Mesendoderm (in vitro differentiated cells): ENCODE data around the gene MACROD1.

Experiments
- DNase-seq: peaks from one replicate; pipeline ENCODE4 v3.0.0; 2013
- H2AK5ac ChIP-seq: 2 replicates; pipeline ENCODE4 v1.6.1; 2013; ENCODE audit warnings: low read length, inconsistent platforms
- H2BK120ac ChIP-seq: 2 replicates; pipeline ENCODE4 v1.6.1; 2013; ENCODE audit warnings: low read depth, mild to moderate bottlenecking, low read length, moderate library complexity, mixed read lengths
- H2BK15ac ChIP-seq: replicated peaks from 2 replicates; pipeline ENCODE4 v1.6.1; 2013; ENCODE audit warnings: low read depth, mild to moderate bottlenecking, moderate library complexity
- H2BK5ac ChIP-seq: 2 replicates; pipeline ENCODE4 v1.6.1; 2013; ENCODE audit warnings: low read length, inconsistent platforms
- H3K18ac ChIP-seq: 2 replicates; pipeline ENCODE4 v1.6.1; 2013; ENCODE audit warnings: mild to moderate bottlenecking, low read length, mixed read lengths
- H3K23ac ChIP-seq: one replicate; pipeline ENCODE4 v1.6.1; 2013; ENCODE audit warnings: low read length
- H3K27ac ChIP-seq: 2 replicates; pipeline ENCODE4 v1.5.1; 2013; ENCODE audit warnings: low read depth, mild to moderate bottlenecking, inconsistent platforms, low read length, moderate library complexity
- H3K27me3 ChIP-seq: 2 replicates; pipeline ENCODE4 v1.6.1; 2013; ENCODE audit warnings: low read length, control low read depth, mild to moderate bottlenecking, inconsistent platforms; ENCODE audit not compliant: insufficient read depth, poor library complexity
- H3K36me3 ChIP-seq: 2 replicates; pipeline ENCODE4 v1.6.1; 2013; ENCODE audit warnings: low read length, inconsistent platforms; ENCODE audit not compliant: control insufficient read depth, insufficient read depth
- H3K4ac ChIP-seq: one replicate; pipeline ENCODE4 v1.6.1; 2013; ENCODE audit warnings: low read depth, mild to moderate bottlenecking, low read length, moderate library complexity
- H3K4me1 ChIP-seq: 2 replicates; pipeline ENCODE4 v1.6.1; 2013; ENCODE audit warnings: low read depth, low read length, inconsistent platforms; ENCODE audit not compliant: control insufficient read depth
- H3K4me2 ChIP-seq: 2 replicates; pipeline ENCODE4 v1.6.1; 2013; ENCODE audit warnings: low read length
- H3K4me3 ChIP-seq: 2 replicates; pipeline ENCODE4 v1.5.1; 2013; ENCODE audit warnings: mild to moderate bottlenecking, low read length
- H3K56ac ChIP-seq: one replicate; pipeline ENCODE4 v1.6.1; 2013; ENCODE audit warnings: low read length
- H3K79me1 ChIP-seq: 2 replicates; pipeline ENCODE4 v1.6.1; 2013; ENCODE audit warnings: low read length, inconsistent platforms
- H3K79me2 ChIP-seq: 2 replicates; pipeline ENCODE4 v1.6.1; 2013; ENCODE audit warnings: mild to moderate bottlenecking, low read length; ENCODE audit not compliant: control insufficient read depth, insufficient read depth
- H3K9ac ChIP-seq: 2 replicates; pipeline ENCODE4 v1.6.1; 2013; ENCODE audit warnings: low read length, inconsistent platforms
- H4K5ac ChIP-seq: one replicate; pipeline ENCODE4 v1.6.1; 2013; ENCODE audit warnings: low read length
- H4K8ac ChIP-seq: one replicate; pipeline ENCODE4 v1.6.1; 2013; ENCODE audit warnings: low read depth, mild to moderate bottlenecking, control low read depth, low read length, moderate library complexity
- whole genome bisulfite sequencing: extraction: QIAGEN DNeasy Blood & Tissue Kit; methylation state at CpG from one replicate; pipeline ENCODE4 v1.1.7; 2013; ENCODE audit warnings: low lambda C conversion rate, missing lambda C conversion rate; ENCODE audit not compliant: insufficient coverage; ENCODE audit errors: extremely low coverage; 5-methylcytosine and 5-hydroxymethylcytosine counted together

MACROD1 gene

GRCh38 chr11:64028398-64029115 is 137.4 kb downstream of the MACROD1 start:
- Histone ChIP-seq H3K4me1 (peaks cover 10% of the 10 kb centered on the region), H3K4me2 (no peak overlapping the region), H2AK5ac (no peak overlapping the region), H3K23ac (peak overlapping the region; percentile 66), H2BK120ac (no peak overlapping the region), H2BK5ac (no peak overlapping the region), H4K5ac (no peak overlapping the region), H3K27me3 (no peaks in the 10 kb centered on the region), H2BK15ac (no peak overlapping the region), H3K4me3 (no peak overlapping the region), H3K4ac (no peak overlapping the region), H3K27ac (no peak overlapping the region), H4K8ac (no peak overlapping the region), H3K79me1 (no peaks in the 10 kb centered on the region), H3K79me2 (no peaks in the 10 kb centered on the region), H3K18ac (peak overlapping the region; percentile 52), H3K9ac (peak overlapping the region; percentile 67), H3K56ac (peak overlapping the region; percentile 91), H3K36me3 (no peaks in the 10 kb centered on the region)
- WGBS, result no CpG with 5 or more reads among the region's 22 CpGs
- DNase-seq, result peak; percentile 95

DNA sequence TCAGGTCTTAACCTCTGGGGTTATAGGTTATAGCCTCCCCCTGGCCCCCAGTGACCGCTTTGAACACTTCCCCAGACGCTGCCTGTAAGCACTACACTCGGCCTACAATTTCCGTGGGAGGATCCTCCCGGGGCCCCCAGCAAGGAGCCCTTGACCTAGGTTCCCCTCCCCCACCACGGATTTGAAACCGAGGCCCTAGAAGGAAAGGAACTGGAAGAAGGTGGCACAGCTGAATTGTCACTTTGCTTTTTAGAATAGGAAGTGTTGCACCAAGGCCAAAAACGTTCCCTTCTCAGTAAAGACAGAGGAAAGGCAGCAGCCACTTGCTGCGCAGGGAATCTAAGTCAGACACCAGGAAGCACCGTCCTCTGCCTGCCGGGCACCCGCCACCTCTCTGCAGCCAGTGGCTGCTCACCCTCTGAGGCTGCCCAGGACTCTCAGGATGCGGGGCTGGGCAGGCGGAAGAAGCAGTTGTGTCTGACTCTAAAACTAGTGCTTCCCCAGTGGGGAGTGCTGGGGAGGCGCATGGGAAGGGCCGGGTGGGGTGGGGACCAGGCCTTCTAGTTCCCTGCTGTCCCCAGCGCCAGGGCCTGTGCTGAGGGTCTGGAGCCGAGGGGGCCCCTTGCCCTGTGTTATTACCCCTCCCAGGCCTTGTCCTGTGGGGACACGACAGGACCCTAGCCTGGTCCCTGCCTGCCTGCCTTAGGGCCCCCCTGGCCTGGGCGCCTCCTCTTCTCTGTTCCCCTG is 138.1 kb downstream of the MACROD1 start:
- no peak overlapping the region for H3K4me2 ChIP-seq
- no peaks in the 10 kb centered on the region for H3K79me1 ChIP-seq
- H3K36me3 ChIP-seq, result no peaks in the 10 kb centered on the region
- H3K27me3 ChIP-seq, result no peaks in the 10 kb centered on the region
- H4K5ac ChIP-seq, result no peak overlapping the region
- H2BK120ac ChIP-seq, result no peak overlapping the region
- no peak overlapping the region for H3K27ac ChIP-seq
- H3K4ac ChIP-seq, result no peak overlapping the region
- H3K79me2 ChIP-seq, result no peaks in the 10 kb centered on the region
- H3K9ac ChIP-seq, result peak overlapping the region; percentile 67
- H2BK5ac ChIP-seq, result no peak overlapping the region
- peak overlapping the region; percentile 52 for H3K18ac ChIP-seq
- H3K4me3 ChIP-seq, result no peak overlapping the region
- peak overlapping the region; percentile 66 for H3K23ac ChIP-seq
- H4K8ac ChIP-seq, result no peak overlapping the region
- no peak overlapping the region for H2AK5ac ChIP-seq
- peak overlapping the region; percentile 91 for H3K56ac ChIP-seq
- no peak overlapping the region for H2BK15ac ChIP-seq
- peaks cover 10% of the 10 kb centered on the region for H3K4me1 ChIP-seq
- DNase-seq, result no peak
- no CpG with 5 or more reads among the region's 20 CpGs for WGBS

DNA sequence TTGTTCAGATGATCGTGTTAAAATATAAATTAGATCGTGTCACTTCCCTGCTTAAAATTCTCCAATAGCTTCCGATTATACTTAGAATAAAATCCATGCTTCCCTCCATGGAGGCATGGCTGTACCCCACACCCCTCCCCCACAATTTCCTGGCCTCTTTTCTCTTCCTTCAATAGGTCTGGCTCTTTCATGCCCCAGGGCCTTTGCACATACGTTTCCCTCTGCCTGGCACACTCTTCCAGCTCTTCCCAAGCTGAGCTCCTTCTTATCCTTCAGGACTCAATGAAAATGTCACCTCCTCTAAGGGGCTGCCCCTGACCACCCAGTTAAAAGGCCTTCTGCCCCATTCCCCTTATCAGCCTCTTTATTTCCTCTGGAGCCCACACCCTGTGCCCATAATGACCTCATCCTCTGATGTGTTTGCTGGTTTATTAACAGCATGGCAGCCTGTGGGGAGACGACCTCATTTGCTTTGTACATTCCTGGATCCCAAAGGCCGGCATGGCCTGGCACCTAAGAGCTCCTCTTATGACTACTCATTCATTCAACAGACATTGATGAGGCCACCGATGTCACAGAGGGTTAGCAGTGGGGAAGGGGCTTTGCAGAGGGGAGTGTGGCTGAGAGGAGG is 139.2 kb downstream of the MACROD1 start:
- H3K4me1 ChIP-seq, result peaks cover 10% of the 10 kb centered on the region
- H3K4ac ChIP-seq, result no peak overlapping the region
- no CpG with 5 or more reads among the region's 7 CpGs for WGBS
- H3K23ac ChIP-seq, result no peak overlapping the region
- no peak overlapping the region for H3K27ac ChIP-seq
- no peak overlapping the region for H2BK120ac ChIP-seq
- no peak overlapping the region for H4K5ac ChIP-seq
- H2AK5ac ChIP-seq, result peak overlapping the region; percentile 85
- no peak for DNase-seq
- no peaks in the 10 kb centered on the region for H3K27me3 ChIP-seq
- no peak overlapping the region for H3K9ac ChIP-seq
- H3K79me2 ChIP-seq, result no peaks in the 10 kb centered on the region
- no peak overlapping the region for H3K4me3 ChIP-seq
- no peak overlapping the region for H2BK15ac ChIP-seq
- H2BK5ac ChIP-seq, result no peak overlapping the region
- H3K79me1 ChIP-seq, result no peaks in the 10 kb centered on the region
- H4K8ac ChIP-seq, result no peak overlapping the region
- H3K18ac ChIP-seq, result no peak overlapping the region
- H3K56ac ChIP-seq, result peak overlapping the region; percentile 34
- H3K36me3 ChIP-seq, result no peaks in the 10 kb centered on the region
- H3K4me2 ChIP-seq, result no peak overlapping the region

DNA sequence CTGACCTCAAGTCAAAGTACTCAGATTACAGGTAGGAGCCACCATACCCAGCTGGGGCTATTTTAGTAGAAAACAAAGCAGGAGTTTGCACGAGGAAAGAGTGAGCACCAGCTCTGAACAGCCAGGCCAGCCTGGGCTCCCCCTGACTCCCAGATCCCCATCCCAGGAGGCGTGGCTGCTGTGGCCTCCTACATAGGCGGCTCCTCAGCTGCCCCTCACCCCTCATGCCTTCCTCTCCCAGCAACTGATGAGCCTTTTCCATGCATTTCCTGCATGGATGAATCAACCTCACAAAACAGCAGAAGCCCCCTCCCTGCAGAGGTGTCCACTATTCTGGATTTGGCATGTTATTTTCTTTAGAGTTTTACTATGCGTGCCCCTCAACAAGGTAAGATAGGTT is 140.7 kb downstream of the MACROD1 start:
- Histone ChIP-seq H3K4me2 (no peak overlapping the region), H3K79me1 (no peaks in the 10 kb centered on the region), H3K4me3 (no peak overlapping the region), H3K18ac (no peak overlapping the region), H4K5ac (no peak overlapping the region), H3K79me2 (no peaks in the 10 kb centered on the region), H3K23ac (no peak overlapping the region), H3K36me3 (no peaks in the 10 kb centered on the region), H3K56ac (no peak overlapping the region), H2AK5ac (no peak overlapping the region), H2BK5ac (no peak overlapping the region), H4K8ac (no peak overlapping the region), H3K4me1 (peaks cover 12% of the 10 kb centered on the region), H3K27me3 (no peaks in the 10 kb centered on the region), H3K9ac (no peak overlapping the region), H2BK120ac (no peak overlapping the region), H3K27ac (no peak overlapping the region), H2BK15ac (no peak overlapping the region), H3K4ac (no peak overlapping the region)
- peak; percentile 81 for DNase-seq
- WGBS, result no CpG with 5 or more reads among the region's 4 CpGs

DNA sequence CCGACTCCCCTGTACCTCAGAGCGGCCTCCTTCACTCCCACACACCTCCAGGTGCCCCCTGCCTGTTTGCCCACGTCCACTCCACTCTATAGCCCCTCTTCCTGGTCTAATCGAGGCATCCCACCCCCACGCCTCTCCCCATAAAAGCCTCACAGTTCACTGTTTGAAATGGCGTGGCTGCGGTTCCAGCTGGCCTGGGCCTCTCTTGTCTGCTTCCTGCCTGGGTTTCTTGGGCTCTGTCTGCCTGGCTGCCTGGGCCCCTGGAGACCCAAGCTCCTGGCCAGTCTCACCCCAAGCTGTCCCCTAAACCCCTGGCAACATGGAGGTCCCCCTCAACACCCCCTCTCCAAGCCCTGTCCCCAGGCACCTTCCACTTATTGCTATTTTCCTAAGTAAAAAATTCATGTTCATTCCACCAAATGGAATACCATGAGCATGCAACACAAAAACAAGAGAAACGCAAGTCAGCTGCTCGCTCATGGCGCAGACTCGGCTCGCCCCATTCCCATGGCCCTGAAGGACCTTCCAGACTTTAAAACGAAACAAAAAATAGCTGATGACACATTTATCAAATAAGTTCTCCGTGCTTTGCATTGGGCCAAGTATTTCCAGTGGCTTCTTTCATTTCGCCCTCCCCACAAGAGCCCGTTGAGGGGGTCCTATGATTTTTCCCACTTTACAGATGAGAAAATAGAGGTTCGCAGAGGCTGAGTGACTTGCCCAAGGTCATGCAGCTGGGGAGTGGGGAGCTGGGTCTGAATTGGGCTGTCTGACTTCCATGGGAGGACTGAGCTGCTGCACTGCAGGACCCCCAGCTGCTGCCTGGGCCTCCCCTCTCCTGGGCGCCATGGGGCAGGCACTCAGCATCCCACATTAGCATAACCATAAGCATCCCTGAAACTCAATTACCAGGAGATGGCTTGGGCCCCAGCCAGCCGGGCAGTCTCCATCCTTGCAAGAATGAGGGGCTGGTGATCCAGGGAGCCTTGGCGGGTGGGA is 141.9 kb downstream of the MACROD1 start:
- no peaks in the 10 kb centered on the region for H3K79me1 ChIP-seq
- no peak overlapping the region for H3K4me2 ChIP-seq
- no CpG with 5 or more reads among the region's 20 CpGs for WGBS
- H4K5ac ChIP-seq, result no peak overlapping the region
- H3K4me1 ChIP-seq, result peaks cover 12% of the 10 kb centered on the region
- no peak overlapping the region for H3K18ac ChIP-seq
- no peak overlapping the region for H4K8ac ChIP-seq
- no peak overlapping the region for H3K4ac ChIP-seq
- no peak for DNase-seq
- no peak overlapping the region for H2BK15ac ChIP-seq
- H2AK5ac ChIP-seq, result no peak overlapping the region
- no peak overlapping the region for H3K27ac ChIP-seq
- H3K36me3 ChIP-seq, result no peaks in the 10 kb centered on the region
- H2BK120ac ChIP-seq, result no peak overlapping the region
- H3K27me3 ChIP-seq, result no peaks in the 10 kb centered on the region
- H3K23ac ChIP-seq, result no peak overlapping the region
- no peak overlapping the region for H3K4me3 ChIP-seq
- H3K79me2 ChIP-seq, result no peaks in the 10 kb centered on the region
- no peak overlapping the region for H3K9ac ChIP-seq
- no peak overlapping the region for H2BK5ac ChIP-seq
- H3K56ac ChIP-seq, result no peak overlapping the region
